SK-N-DZ (cell line): Measurements from ENCODE around the gene C18orf63. TPM values are rescaled to one million over a fixed set of nuclear protein-coding genes. Genes with fewer than 3 reads are reported as not detected.
"Not testable (repeated sequence)": the region's sequence is repeated elsewhere in the genome, so short reads cannot be mapped to it uniquely, and the experiment has no call there.

Experiments used
- DNase-seq: peaks from one replicate; pipeline ENCODE4 v3.0.0-alpha.2; 2015; ENCODE audit warnings: low spot score
- polyA plus RNA-seq, 2 experiments: library from polyadenylated mRNA; depleted of rRNA; stranded (reverse); fragments of >200 nt; gene quantifications; 2 replicates each; pipeline ENCODE4 v1.2.3, GENCODE V29; 2014

The C18orf63 gene
- not detected in 2 replicates for polyA plus RNA-seq (2014; cell fraction: cytosol; rRNA removed)
- not detected in 2 replicates for polyA plus RNA-seq (2014; cell fraction: nucleus; rRNA removed)

DNA sequence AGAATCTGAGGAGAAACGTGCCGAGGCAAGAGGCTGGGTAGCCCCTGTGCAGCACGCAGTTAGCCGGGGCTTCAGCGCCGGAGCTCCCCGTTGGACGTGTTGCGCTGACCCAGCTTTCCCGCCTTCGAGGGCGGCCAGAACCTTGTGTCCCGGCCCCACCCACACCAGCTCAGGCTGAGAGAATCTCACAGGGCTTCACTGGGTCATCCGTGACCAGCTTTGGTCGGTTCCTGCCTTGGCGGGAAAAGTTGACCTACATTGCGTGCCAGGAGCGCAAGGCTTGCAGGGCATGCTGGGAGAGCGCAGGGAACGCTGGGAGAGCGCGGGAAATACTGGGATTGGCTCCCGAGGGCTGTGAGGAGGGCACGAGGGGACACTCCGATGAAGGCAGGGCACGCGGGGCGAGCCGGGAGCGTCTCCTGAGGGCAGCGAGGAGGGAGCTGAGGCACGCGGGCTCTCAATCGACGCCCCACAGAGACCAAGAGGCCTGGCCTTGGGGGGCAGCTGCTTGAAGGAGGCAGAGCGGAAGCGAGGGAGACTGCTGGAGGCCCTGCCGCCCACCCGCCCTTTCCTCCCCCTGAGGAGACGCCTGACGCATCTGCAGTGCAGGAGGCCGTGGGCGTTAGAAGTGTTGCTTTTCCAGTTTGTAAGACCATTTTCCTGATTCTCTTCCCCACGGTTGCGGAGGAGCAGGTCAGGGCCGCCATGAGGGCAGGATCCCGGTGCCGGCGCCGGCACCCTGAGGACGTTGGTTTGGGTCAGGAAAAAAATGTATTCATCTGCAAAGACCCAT lies at the start of gene C18orf63:
Gene C18orf63, plus strand, starts transcription at position 376 of the 793 bp plus-strand sequence. CDS start 2,027 bp downstream, outside the sequence.
- DNase-seq, result no peak

- no peak for DNase-seq
Measured at GRCh38 chr18:74266161-74266560, 49.5 kb upstream of the C18orf63 start.

- no peak for DNase-seq
Measured at GRCh38 chr18:74268175-74268574, 47.5 kb upstream of the C18orf63 start.

- peak; percentile 49 for DNase-seq
Measured at GRCh38 chr18:74268933-74269620, 46.6 kb upstream of the C18orf63 start.

GRCh38 chr18:74271635-74272034 lies 44.0 kb upstream of the C18orf63 start:
- no peak for DNase-seq

DNA sequence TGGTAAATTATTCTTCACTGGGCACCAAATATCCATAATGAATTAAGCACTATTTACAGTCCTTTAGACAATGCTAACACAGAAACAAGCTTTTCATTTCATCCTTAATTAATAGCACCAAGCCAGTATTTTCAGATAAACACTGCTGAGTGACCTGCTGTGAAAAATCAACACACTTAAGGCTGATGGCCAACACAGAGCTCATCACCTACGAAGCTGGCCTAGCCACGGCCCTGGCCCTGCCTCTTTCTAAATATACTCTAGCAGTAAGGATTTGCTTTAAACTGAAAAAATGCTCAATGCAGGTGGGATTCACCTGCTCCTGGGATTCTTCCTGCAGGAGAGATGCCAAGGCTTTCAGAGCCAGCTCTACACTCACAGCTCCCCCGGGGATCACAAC lies 42.2 kb upstream of the C18orf63 start:
- DNase-seq, result no peak

- no peak for DNase-seq
Measured at GRCh38 chr18:74274700-74275099, 40.9 kb upstream of the C18orf63 start.

DNA sequence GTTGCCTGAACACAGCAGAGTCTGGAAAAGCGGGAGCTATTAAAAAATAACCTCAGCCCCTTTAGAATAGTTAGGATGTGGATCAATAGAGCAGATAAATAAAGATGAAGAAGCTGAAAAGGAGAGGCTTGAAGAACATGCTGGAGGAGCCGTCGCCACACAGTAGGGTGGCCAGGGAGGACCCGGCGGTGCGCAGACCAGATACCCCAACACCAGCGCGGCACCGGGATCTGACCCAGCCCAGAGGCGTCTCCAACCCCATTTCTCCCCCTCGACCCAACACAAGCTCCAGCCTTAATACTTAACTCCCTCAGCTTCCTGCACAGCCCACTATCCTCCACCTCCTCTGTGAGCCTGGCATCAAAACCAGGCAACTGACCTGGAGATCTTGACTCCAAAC lies 39.9 kb upstream of the C18orf63 start:
- no peak for DNase-seq

DNA sequence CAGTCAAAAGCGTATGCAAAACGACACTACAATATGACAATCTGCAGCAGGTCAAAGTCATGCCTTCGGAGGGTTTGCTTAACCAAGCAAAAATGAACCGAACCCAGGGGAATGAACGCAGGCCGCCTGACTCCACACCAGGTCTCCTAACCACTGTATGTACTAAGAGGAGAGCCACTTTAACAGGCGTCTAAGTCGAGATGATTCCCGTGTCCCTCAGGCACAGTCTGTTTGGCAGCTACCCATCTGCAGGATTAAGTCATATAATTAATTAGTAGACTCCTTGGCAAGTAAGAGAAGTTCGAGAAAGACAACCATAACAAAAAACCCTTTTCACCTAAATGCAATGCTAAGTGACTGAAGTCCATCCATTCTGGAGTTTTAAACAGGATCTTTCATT lies 39.0 kb upstream of the C18orf63 start:
- no peak for DNase-seq

GRCh38 chr18:74277296-74277695 lies 38.3 kb upstream of the C18orf63 start:
- no peak for DNase-seq

DNA sequence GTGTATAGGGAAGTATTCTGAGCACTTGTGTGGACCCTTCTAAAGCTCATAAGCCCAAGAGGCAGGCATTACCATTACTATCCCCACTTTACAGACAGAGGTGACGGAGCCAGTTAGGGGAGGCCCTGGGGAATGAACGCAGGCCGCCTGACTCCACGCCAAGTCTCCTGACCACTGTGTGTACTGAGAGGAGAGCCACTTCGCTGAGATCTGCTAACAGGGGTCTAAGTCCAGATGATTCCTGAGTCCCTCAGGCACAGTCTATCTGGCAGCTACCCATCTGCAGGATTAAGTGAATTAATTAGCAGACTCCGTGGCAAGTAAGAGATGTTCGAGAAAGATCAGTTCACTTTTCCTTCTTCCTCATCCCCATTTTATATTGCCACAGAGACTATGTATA lies 37.6 kb upstream of the C18orf63 start:
- no peak for DNase-seq

DNA sequence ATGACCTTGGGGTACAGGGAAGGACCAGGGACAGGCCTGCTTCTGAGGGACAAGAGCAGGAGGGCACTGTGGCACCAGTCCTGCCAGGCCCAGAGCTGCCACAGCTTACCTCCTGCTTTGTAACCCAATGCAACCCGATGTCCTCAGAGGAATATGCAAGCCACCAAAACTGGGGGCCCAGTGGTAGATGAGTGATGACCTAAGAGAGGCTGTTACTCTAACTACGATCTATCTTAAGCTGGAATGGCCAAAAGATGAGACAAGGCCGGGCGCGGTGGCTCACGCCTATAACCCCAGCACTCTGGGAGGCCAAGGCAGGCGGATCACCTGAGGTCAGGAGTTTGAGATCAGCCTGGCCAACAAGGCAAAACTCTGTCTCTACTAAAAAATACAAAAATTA lies 36.7 kb upstream of the C18orf63 start:
- DNase-seq, result no peak

- no peak for DNase-seq
Measured at GRCh38 chr18:74281011-74281979, 34.3 kb upstream of the C18orf63 start.

- no peak for DNase-seq
Measured at GRCh38 chr18:74281980-74282754, 33.5 kb upstream of the C18orf63 start.

- no peak for DNase-seq
Measured at GRCh38 chr18:74282755-74283554, 32.7 kb upstream of the C18orf63 start.

DNA sequence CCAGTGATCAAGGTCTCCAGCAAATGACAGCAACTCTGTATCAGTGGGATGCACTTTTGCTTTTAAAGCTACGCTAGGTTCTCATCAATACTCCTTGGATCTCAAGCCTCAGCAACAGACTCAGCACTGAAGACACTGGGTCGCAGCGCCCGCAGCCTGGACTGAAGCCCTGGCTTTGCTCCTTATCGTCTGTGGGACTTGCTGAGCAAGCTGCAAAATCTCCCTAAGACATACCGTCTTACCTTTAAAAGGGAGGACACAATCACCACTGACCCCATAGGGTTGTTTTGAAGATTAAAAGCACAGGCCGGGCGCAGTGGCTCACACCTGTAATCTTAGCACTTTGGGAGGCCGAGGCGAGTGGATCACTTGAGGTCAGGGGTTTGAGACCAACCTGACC lies 32.0 kb upstream of the C18orf63 start:
- DNase-seq, result no peak

- no peak for DNase-seq
Measured at GRCh38 chr18:74284191-74284979, 31.3 kb upstream of the C18orf63 start.

DNA sequence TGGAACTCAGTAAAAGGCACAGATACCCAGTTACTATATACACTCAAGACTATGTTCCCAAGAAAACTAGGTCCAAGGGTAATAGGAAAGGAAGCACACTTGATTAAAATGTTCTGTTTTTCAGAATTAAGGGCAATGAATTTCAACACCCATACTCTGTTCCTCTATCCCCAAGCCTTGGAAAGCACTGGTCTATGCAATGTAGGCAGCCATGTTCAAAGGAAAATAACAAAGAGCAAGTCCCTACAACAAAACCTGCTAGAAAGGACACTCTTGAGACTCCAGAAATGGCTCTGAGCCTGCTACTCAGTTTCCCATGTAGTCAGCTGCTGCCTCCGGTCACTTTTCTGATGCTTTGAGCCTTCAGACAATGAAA lies 30.7 kb upstream of the C18orf63 start:
- DNase-seq, result no peak

GRCh38 chr18:74285583-74285982 lies 30.1 kb upstream of the C18orf63 start:
- DNase-seq, result not testable (repeated sequence)
